Neural cell (in vitro differentiated cells): ENCODE data around the gene WFDC1.

Source experiments
- EP300 ChIP-seq: fragments of 450-650 bp; conservative IDR thresholded peaks from 2 replicates; pipeline ENCODE4 v1.6.1; 2014; ENCODE audit warnings: antibody characterized with exemption, mild to moderate bottlenecking, moderate library complexity; ENCODE audit not compliant: poor library complexity, severe bottlenecking
- EZH2 ChIP-seq: fragments of 200-600, 300-800 bp; shearing (Covaris generic), sonication (generic); IDR thresholded peaks from 2 replicates; pipeline ENCODE4 v1.6.1; 2014; ENCODE audit warnings: antibody characterized with exemption, low read length, borderline replicate concordance, mild to moderate bottlenecking; ENCODE audit not compliant: insufficient read depth, poor library complexity, severe bottlenecking
- POLR2AphosphoS5 ChIP-seq: IDR thresholded peaks from 2 replicates; pipeline ENCODE4 v1.6.1; 2012
- RAD21 ChIP-seq: fragments of 450-650 bp; conservative IDR thresholded peaks from 2 replicates; pipeline ENCODE4 v1.6.1; 2014; ENCODE audit warnings: antibody characterized with exemption, mild to moderate bottlenecking, moderate library complexity
- REST ChIP-seq: IDR thresholded peaks from 2 replicates; pipeline ENCODE4 v1.6.1; 2012; ENCODE audit warnings: borderline replicate concordance
- SMC3 ChIP-seq: fragments of 450-650 bp; conservative IDR thresholded peaks from 2 replicates; pipeline ENCODE4 v1.6.1; 2014; ENCODE audit warnings: antibody characterized with exemption, mild to moderate bottlenecking, moderate library complexity; ENCODE audit not compliant: poor library complexity
- TAF1 ChIP-seq: IDR thresholded peaks from 2 replicates; pipeline ENCODE4 v1.6.1; 2012; ENCODE audit warnings: low read depth
- TF ChIP-seq, protein P1 (sequence below): fragments of 450-650 bp; IDR thresholded peaks from 2 replicates; pipeline ENCODE4 v1.5.1; 2014; ENCODE audit warnings: antibody characterized with exemption, mild to moderate bottlenecking, moderate library complexity; ENCODE audit not compliant: poor library complexity, severe bottlenecking

DNA sequence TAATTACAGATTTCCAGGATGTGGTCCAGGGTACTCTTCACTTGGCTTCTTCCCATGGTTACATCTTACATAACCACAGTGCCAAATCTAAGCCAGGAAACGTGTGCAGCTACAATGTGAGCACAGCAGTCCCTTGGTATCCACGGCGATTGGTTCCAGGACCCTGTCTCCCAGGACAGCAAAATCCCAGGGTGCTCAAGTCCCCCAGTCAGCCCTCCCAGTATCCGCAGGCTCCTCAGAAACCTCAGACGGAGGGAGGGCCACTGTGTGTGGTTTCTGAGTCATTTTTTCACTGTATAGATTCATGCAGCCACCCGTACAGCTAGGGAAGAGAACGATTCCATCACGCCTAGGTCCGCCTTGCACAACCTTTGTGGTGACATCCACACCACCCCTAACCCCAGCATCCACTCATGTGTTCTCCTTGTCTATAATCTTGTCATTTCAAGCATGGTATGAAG lies 62.5 kb downstream of the WFDC1 start:
- TF ChIP-seq, protein P1, sequence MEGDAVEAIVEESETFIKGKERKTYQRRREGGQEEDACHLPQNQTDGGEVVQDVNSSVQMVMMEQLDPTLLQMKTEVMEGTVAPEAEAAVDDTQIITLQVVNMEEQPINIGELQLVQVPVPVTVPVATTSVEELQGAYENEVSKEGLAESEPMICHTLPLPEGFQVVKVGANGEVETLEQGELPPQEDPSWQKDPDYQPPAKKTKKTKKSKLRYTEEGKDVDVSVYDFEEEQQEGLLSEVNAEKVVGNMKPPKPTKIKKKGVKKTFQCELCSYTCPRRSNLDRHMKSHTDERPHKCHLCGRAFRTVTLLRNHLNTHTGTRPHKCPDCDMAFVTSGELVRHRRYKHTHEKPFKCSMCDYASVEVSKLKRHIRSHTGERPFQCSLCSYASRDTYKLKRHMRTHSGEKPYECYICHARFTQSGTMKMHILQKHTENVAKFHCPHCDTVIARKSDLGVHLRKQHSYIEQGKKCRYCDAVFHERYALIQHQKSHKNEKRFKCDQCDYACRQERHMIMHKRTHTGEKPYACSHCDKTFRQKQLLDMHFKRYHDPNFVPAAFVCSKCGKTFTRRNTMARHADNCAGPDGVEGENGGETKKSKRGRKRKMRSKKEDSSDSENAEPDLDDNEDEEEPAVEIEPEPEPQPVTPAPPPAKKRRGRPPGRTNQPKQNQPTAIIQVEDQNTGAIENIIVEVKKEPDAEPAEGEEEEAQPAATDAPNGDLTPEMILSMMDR: no peak
- TF ChIP-seq EZH2 (no peak), REST (no peak), RAD21 (no peak), POLR2AphosphoS5 (no peak), EP300 (no peak), TAF1 (no peak), SMC3 (no peak)
